ENCODE data around the gene WNK2.
"Not testable (repeated sequence)": the region's sequence is repeated elsewhere in the genome, so short reads cannot be mapped to it uniquely, and the experiment has no call there.

Gene WNK2

DNA sequence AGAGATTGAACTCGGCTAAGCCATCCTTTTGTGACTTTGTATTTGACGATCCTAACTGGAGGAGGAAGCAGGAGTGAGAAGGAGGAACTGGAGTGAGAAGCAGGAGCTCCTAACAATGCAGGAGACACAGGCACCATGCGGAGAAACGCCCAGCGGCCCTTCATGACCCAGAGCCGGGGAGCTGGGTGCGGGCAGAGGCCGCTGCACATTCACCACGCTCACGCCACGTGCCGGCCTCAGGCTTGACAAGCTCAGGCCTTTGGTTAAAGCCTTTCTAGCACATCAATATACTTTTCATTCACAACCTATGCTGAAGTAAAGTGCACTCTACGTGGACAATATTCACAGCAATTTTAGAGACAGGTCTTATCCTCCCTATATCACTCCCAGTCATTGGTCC is 142.7 kb downstream of the WNK2 start:
- TF ChIP-seq, protein P1, sequence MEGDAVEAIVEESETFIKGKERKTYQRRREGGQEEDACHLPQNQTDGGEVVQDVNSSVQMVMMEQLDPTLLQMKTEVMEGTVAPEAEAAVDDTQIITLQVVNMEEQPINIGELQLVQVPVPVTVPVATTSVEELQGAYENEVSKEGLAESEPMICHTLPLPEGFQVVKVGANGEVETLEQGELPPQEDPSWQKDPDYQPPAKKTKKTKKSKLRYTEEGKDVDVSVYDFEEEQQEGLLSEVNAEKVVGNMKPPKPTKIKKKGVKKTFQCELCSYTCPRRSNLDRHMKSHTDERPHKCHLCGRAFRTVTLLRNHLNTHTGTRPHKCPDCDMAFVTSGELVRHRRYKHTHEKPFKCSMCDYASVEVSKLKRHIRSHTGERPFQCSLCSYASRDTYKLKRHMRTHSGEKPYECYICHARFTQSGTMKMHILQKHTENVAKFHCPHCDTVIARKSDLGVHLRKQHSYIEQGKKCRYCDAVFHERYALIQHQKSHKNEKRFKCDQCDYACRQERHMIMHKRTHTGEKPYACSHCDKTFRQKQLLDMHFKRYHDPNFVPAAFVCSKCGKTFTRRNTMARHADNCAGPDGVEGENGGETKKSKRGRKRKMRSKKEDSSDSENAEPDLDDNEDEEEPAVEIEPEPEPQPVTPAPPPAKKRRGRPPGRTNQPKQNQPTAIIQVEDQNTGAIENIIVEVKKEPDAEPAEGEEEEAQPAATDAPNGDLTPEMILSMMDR (IDR thresholded peaks at IDR 0.05; ENCODE audit: low read depth, low read length, missing control alignments): no peak
- no peak overlapping the region for H3K4me3 ChIP-seq (ENCODE audit: low read depth, low read length)
- no peak for DNase-seq (ENCODE audit: low read depth)

DNA sequence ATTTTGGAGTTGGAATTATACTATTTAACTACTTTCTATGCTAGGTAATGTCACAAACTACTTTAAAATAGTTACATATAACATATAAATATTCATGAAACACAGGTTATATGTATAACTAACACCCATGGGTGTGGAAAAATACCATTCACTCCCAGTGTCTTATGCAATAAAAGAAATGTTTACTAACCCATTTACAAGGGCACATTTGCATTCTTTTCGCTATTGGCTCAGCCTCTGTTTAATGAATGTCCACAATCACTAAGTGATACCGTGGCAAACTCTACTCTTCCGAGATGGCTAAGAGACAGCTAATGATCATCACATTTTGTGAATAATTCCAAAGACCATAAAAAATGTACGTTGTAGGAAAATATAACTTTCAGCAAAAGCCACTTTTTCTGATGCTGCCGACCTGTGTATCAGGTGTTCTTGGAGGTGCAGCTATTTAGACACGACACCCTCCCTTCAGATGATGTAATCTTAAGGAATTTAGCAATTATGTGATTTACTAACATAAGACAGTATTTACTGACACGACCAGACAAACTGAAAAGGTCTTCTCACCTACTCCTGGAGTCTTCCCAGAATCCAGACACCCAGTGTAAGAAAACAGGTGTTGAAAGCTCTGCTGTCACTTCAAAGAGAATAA is 145.8 kb downstream of the WNK2 start:
- TF ChIP-seq, protein P1 (IDR thresholded peaks at IDR 0.05; ENCODE audit: low read depth, low read length, missing control alignments): no peak
- no peak for DNase-seq (ENCODE audit: low read depth)
- no peak overlapping the region for H3K4me3 ChIP-seq (ENCODE audit: low read depth, low read length)

DNA sequence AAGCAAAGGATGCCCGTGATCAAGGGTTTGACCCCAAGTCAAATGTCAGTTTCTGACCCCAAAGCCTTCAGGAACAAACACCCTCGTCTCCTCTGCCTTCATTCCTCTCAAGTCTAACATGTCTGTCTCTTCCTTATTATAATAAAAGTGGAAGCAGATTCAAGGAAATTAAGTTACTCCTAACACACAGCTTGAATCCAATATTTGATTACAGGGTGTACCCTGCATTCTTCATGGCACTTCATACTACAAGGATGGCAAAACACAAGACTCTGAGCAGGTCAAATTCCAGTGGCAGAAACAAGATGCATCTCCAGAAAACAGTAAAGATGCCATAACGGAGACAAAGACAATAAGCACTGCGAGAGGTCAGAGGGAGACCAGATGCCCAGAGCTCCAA is 148.4 kb downstream of the WNK2 start:
- TF ChIP-seq, protein P1 (IDR thresholded peaks at IDR 0.05; ENCODE audit: low read depth, low read length, missing control alignments): no peak
- no peak for DNase-seq (ENCODE audit: low read depth)
- H3K4me3 ChIP-seq (ENCODE audit: low read depth, low read length): no peak overlapping the region

DNA sequence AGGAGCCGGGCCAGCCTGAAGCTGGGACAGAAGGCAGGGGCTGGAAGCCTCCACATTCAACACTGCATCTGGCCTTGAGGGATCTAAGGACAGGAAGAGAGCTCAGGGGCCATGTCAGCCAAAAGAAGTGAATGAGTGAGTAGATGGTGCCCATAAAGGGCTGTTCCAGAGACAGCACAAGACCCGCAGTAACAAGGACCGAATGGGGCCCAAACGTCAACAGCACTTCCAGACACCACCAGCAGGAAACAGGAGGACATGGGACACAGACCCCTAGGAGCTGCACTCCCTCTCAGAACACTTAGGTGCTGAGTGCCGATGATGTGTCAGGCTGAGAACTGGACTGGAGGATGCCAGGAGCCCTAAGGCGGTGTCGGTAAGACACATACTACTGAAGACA is 152.8 kb downstream of the WNK2 start:
- TF ChIP-seq, protein P1 (IDR thresholded peaks at IDR 0.05; ENCODE audit: low read depth, low read length, missing control alignments): no peak

DNA sequence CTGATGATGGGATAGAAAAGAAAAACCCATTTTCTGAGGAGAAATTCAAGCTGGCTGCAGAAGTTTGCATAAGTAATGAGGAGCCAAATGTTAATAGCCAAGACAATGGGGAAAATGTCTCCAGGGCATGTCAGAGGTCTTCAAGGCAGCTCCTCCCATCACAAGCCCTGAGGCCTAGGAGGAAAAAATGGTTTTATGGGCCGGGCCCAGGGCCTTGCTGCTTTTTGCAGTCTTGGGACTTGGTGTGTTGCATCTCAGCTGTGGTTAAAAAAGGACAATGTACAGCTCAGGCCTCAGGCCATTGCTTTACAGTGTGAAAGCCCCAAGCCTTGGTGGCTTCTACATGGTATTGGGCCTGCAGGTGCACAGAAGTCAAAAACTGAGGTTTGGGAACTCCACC is 154.3 kb downstream of the WNK2 start:
- not testable (repeated sequence) for DNase-seq (ENCODE audit: low read depth); H3K4me3 ChIP-seq (ENCODE audit: low read depth, low read length)

More for the DNA sequence above, 152.8 kb downstream of the WNK2 start:
- no peak for DNase-seq (ENCODE audit: low read depth)
- no peak overlapping the region for H3K4me3 ChIP-seq (ENCODE audit: low read depth, low read length)

DNA sequence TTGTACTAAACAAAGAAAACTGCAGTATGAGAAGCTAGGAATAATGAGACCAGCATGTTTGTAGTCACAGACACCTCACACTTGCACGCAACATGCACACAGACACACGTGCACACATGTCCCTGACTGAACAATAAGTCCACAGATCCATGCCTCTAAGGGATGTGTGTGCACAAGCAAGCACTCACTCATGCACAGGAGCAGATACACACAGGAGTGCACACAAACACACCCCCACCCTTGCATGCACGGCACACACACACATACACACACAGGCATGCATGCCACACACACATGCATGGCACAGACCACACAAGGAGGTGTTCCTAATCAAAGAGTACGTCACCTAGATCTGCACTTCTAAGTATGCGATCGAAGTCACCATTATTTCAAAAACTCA is 156.2 kb downstream of the WNK2 start:
- TF ChIP-seq, protein P1 (IDR thresholded peaks at IDR 0.05; ENCODE audit: low read depth, low read length, missing control alignments): no peak
- no peak overlapping the region for H3K4me3 ChIP-seq (ENCODE audit: low read depth, low read length)
- no peak for DNase-seq (ENCODE audit: low read depth)

DNA sequence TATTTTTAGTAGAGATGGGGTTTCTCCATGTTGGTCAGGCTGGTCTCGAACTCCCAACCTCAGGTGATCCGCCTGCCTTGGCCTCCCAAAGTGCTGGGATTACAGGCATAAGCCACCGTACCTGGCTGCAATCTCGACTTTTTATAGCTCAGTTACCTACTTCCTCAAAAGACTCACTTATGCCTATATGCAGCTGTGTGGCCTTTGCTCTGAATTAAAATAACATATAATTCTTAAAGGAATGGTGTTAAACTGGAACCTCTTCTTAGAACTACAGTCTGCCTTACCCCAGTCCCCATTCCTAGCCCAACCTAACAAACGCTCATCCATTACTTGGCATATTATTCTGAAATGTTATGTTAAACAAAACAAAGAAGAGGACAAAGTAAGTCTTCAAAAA is 157.9 kb downstream of the WNK2 start:
- not testable (repeated sequence) for H3K4me3 ChIP-seq (ENCODE audit: low read depth, low read length); DNase-seq (ENCODE audit: low read depth)

DNA sequence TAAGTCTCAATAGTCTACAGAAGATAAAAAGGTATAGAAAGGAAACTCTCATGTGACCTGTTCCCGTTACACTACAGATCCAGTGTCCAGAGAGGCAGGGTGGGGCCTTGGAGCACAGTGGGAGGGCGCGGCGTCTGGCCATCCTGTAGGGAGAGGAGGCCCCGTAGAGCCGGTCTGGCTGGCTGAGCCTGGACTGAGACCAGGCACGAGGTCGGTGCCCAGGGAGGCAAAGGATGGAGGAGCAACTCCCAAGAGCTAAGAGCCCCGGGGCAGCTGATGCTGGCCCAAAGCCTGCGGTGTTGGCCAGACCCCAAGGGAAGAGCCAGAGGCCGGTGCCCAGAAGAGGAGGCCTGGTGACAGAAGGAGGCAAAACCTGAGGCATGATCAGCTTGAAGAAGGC is 158.5 kb downstream of the WNK2 start:
- not testable (repeated sequence) for H3K4me3 ChIP-seq (ENCODE audit: low read depth, low read length); DNase-seq (ENCODE audit: low read depth)

DNA sequence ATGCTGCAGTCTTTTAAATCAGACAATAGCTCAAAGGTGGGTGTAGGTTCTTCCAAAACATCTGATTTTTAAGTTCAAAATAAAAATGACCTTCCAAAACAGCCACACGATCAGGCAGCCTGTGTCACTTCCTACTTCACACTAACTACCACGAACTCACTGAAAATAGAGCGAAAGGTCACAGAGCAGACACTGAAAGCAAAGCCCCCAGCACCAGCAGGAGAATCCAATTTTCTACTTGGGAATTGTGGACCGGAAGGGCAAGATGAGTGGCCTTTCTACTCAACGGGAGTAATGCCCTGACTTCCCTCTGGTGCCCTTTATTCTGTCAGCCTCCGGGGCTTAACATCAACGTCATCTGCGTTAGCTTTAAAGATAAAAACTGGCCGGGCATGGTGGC is 159.7 kb downstream of the WNK2 start:
- TF ChIP-seq, protein P1 (IDR thresholded peaks at IDR 0.05; ENCODE audit: low read depth, low read length, missing control alignments): no peak
- DNase-seq (ENCODE audit: low read depth): no peak
- H3K4me3 ChIP-seq (ENCODE audit: low read depth, low read length): no peak overlapping the region

Data from GM12864 (cell line).